AG04450 (cell line): ENCODE measurements around the gene UXT. TPM values are rescaled to one million over a fixed set of nuclear protein-coding genes. Genes with fewer than 3 reads are reported as not detected.

Experiments used
- CTCF ChIA-PET: fragments of 300-600, 350-600 bp; formaldehyde crosslinking; extraction: SDS; loops from one replicate; lab custom pipeline; 2022; ENCODE audit warnings: antibody characterized with exemption, inconsistent platforms; lab: Charles Lee
- POLR2A ChIA-PET: fragments of 350-600 bp; formaldehyde crosslinking; extraction: SDS; loops from one replicate; lab custom pipeline; 2021; ENCODE audit warnings: antibody characterized with exemption, inconsistent platforms; lab: Yijun Ruan, JAX
- DNase-seq: peaks from one replicate; pipeline ENCODE4 v3.0.0-alpha.2; 2011; ENCODE audit warnings: low read depth, low spot score
- H3K27ac ChIP-seq: one replicate; pipeline ENCODE4 v1.5.1; 2012; ENCODE audit warnings: low read depth, low read length, control low read depth
- H3K27me3 ChIP-seq: one replicate; pipeline ENCODE4 v1.6.0; 2012; ENCODE audit warnings: low read length; ENCODE audit not compliant: control insufficient read depth, insufficient read depth
- H3K4me3 ChIP-seq: 2 replicates; pipeline ENCODE4 v1.5.1; 2011; ENCODE audit warnings: mild to moderate bottlenecking, low read depth, low read length, control low read depth
- H3K9me3 ChIP-seq: 2 replicates; pipeline ENCODE4 v1.5.1; 2012; ENCODE audit warnings: low read length; ENCODE audit not compliant: control insufficient read depth, insufficient read depth
- CTCF ChIP-seq: IDR thresholded peaks from 2 replicates; pipeline ENCODE4 v1.5.1; 2011; ENCODE audit warnings: low read depth, low read length, control low read depth, inconsistent platforms
- polyA plus RNA-seq: library from polyadenylated mRNA; depleted of rRNA; stranded (reverse); fragments of >200 nt; gene quantifications from 2 replicates; pipeline ENCODE4 v1.2.3, GENCODE V29; 2011

UXT gene
- polyA plus RNA-seq, 1 experiment: 96.1 TPM

- H3K27me3 ChIP-seq: no peaks in the 10 kb centered on the region
- POLR2A ChIA-PET: no interaction called here
- H3K9me3 ChIP-seq: no peaks in the 10 kb centered on the region
- no peak overlapping the region for H3K4me3 ChIP-seq
- CTCF ChIA-PET: no interaction called here
- DNase-seq: no peak
- TF ChIP-seq CTCF: no peak
- no peak overlapping the region for H3K27ac ChIP-seq
Observed at GRCh38 chrX:47612418-47612817, 46.6 kb downstream of the UXT start.

DNA sequence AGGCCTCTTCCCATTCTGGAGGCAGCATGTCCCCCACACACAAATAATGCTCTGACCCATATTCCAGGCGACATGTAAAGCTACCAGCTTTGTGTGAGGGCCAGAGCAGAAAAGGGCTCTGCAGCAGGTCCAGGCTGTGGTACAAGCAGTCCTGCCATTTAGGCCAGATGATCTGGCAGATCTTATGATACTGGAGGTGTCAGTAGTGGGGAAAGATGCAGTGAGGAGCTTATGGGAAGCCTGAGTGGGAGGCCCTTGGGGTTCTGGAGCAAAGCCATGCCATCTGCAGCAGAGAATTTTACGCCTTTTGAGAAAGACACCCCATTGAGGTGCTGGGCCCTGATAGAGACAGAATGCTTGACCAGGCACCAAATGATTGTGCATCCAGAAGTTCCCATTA is 47.1 kb downstream of the UXT start:
- no peak overlapping the region for H3K4me3 ChIP-seq
- H3K9me3 ChIP-seq: no peaks in the 10 kb centered on the region
- POLR2A ChIA-PET: no interaction called here
- CTCF ChIA-PET: no interaction called here
- H3K27ac ChIP-seq: no peak overlapping the region
- DNase-seq: no peak
- H3K27me3 ChIP-seq: no peaks in the 10 kb centered on the region
- no peak for TF ChIP-seq CTCF

DNA sequence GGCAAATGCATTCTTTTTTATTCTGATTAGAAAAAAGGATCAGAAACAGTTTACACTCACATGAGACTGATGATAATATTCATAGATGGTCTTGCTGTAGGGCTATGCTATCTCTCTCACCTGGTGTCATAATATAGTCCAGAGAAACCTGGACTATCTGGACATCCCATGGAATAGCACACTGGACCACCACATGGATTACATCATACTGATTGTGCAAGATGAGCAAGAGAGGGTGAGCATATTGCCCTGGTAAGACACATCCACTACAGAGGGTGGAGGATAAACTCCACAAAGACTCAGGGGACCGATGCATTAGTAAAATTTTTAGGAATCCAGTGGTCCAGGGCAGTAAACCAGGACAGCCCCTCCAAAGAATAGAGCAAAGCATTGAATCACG is 47.5 kb downstream of the UXT start:
- no peak for TF ChIP-seq CTCF
- ChIA-PET CTCF (no interaction called here), POLR2A (no interaction called here)
- no peaks in the 10 kb centered on the region for H3K27me3 ChIP-seq
- no peaks in the 10 kb centered on the region for H3K9me3 ChIP-seq
- DNase-seq: no peak
- H3K4me3 ChIP-seq: no peak overlapping the region
- H3K27ac ChIP-seq: no peak overlapping the region

DNA sequence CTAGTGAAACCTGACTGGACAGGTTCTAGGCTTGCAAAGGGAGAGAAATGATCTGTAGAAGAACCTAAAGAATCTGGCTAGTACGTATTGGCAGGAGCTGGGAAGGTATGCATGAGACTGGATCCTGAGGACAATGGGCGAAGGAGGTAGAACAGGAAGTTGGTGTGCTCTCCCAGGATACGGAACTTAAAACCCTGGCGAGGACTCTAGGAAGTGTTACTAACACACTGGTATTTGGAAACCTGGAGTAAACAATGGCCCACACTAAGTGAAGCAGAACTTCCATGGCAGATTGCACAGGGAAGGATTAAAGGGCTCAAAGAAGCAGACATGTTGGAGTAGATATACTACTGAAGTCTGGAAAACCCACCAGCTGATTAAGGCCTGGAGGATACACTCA is 48.5 kb downstream of the UXT start:
- ChIA-PET POLR2A (no interaction called here), CTCF (no interaction called here)
- no peaks in the 10 kb centered on the region for H3K9me3 ChIP-seq
- no peak for TF ChIP-seq CTCF
- DNase-seq: no peak
- no peak overlapping the region for H3K27ac ChIP-seq
- H3K4me3 ChIP-seq: no peak overlapping the region
- no peaks in the 10 kb centered on the region for H3K27me3 ChIP-seq

- Histone ChIP-seq H3K9me3 (no peaks in the 10 kb centered on the region), H3K4me3 (no peak overlapping the region), H3K27ac (no peak overlapping the region), H3K27me3 (no peaks in the 10 kb centered on the region)
- no peak for DNase-seq
- TF ChIP-seq CTCF: no peak
- POLR2A ChIA-PET: no interaction called here
- CTCF ChIA-PET: no interaction called here
Observed at GRCh38 chrX:47608130-47608810, 50.7 kb downstream of the UXT start.
